ENCODE data around the gene KCTD11.

KCTD11 gene

GRCh38 chr17:7398612-7399011 is 46.6 kb downstream of the KCTD11 start:
- no peak overlapping the region for H3K4me3 ChIP-seq (ENCODE audit: low read length)
- no peak for DNase-seq (ENCODE audit: low read depth)
- TF ChIP-seq CTCF (conservative IDR thresholded peaks at IDR 0.05; ENCODE audit: low read length) = no peak

GRCh38 chr17:7403043-7403726 is 51.2 kb downstream of the KCTD11 start:
- TF ChIP-seq CTCF (conservative IDR thresholded peaks at IDR 0.05; ENCODE audit: low read length) = no peak
- H3K4me3 ChIP-seq (ENCODE audit: low read length) = peak overlapping the region; percentile 79
- DNase-seq (ENCODE audit: low read depth) = no peak

- no peak for DNase-seq (ENCODE audit: low read depth)
- peak overlapping the region; percentile 79 for H3K4me3 ChIP-seq (ENCODE audit: low read length)
- TF ChIP-seq CTCF (conservative IDR thresholded peaks at IDR 0.05; ENCODE audit: low read length) = no peak
These were observed 51.7 kb downstream of the KCTD11 start for GRCh38 chr17:7403727-7403976.

GRCh38 chr17:7403977-7404736 is 52.2 kb downstream of the KCTD11 start, which contains the start of gene TMEM256:
Gene TMEM256 (minus strand): TSS chr17:7404097. CDS start chr17:7404084, 13 bp downstream.
- peak within 1 kb of the TSS; percentile 80 for H3K4me3 ChIP-seq (ENCODE audit: low read length)

More at GRCh38 chr17:7403977-7404736, 52.2 kb downstream of the KCTD11 start, which contains the start of gene TMEM256:
- DNase-seq (ENCODE audit: low read depth) = peak; percentile 99
- no peak for TF ChIP-seq CTCF (conservative IDR thresholded peaks at IDR 0.05; ENCODE audit: low read length)
